Thoracic aorta (tissue), 2 donors: ENCODE results near the gene CIDEC. TPM values are rescaled to one million over a fixed set of nuclear protein-coding genes. Genes with fewer than 3 reads are reported as not detected.
A peak's percentile ranks its signal among the peaks of the same experiment; 100 is the strongest.
"Not testable (repeated sequence)": the region's sequence is repeated elsewhere in the genome, so short reads cannot be mapped to it uniquely, and the experiment has no call there.

ENCODE experiments used
- ATAC-seq: fragments of 150-250 bp; one replicate; pipeline ENCODE4 v1.8.0; 2017; ENCODE audit warnings: low read depth; ENCODE audit not compliant: insufficient number of reproducible peaks, low FRiP score
- DNase-seq: peaks from one replicate; pipeline ENCODE4 v3.0.0-alpha.2; 2020; ENCODE audit warnings: low spot score
- H3K27ac ChIP-seq, 2 donors: fragments of 200-600 bp; sonication (generic); 1 replicate in 1 of 2; 2 replicates in 1 of 2; pipeline ENCODE4 v1.5.1; 2016; ENCODE audit warnings: mild to moderate bottlenecking in 2 of 2, moderate library complexity in 2 of 2
- H3K27me3 ChIP-seq: fragments of 200-600 bp; sonication (generic); replicated peaks from 2 replicates; pipeline ENCODE4 v1.6.0; 2016; ENCODE audit warnings: mild to moderate bottlenecking; ENCODE audit not compliant: insufficient read depth
- H3K36me3 ChIP-seq: fragments of 200-600 bp; sonication (generic); one replicate; pipeline ENCODE4 v1.5.1; 2016
- H3K4me1 ChIP-seq, 2 donors: fragments of 200-600 bp; sonication (generic); 1 replicate in 1 of 2; 2 replicates in 1 of 2; pipeline versions ENCODE4 v1.5.1 to v1.6.0; 2016; ENCODE audit warnings: low read depth in 2 of 2, mild to moderate bottlenecking in 1 of 2; ENCODE audit not compliant: control insufficient read depth in 1 of 2
- H3K4me3 ChIP-seq: fragments of 200-600 bp; sonication (generic); 2 replicates; pipeline ENCODE4 v1.5.1; 2016; ENCODE audit warnings: mild to moderate bottlenecking
- H3K9me3 ChIP-seq: fragments of 200-600 bp; sonication (generic); 2 replicates; pipeline ENCODE4 v1.5.1; 2016
- CTCF ChIP-seq: fragments of 200-600 bp; sonication (generic); IDR thresholded peaks from one replicate; pipeline ENCODE4 v1.5.1; 2019; ENCODE audit warnings: antibody characterized with exemption
- total RNA-seq, 2 donors: library from RNA; depleted of rRNA; stranded (reverse); fragments of >200 nt; gene quantifications; one replicate each; pipeline versions ENCODE4 v1.1.0 to v1.2.3, GENCODE V29; 2016

CIDEC gene
- total RNA-seq, 2 donors from 2014 or later = 2.0 to 2.6 TPM

GRCh38 chr3:9901967-9902366, 21.9 kb upstream of the CIDEC start:
- H3K27me3 ChIP-seq = no peaks in the 10 kb centered on the region
- peak overlapping the region; percentile 67 for H3K4me3 ChIP-seq
- ATAC-seq = no peak
- no peaks in the 10 kb centered on the region for H3K36me3 ChIP-seq
- H3K4me1 ChIP-seq = peaks cover 5 to 38% of the 10 kb centered on the region in 2 donors
- DNase-seq = no peak
- no peaks in the 10 kb centered on the region for H3K9me3 ChIP-seq
- H3K27ac ChIP-seq = peak overlapping the region in 1 of 2 donors; percentile 76
- no peak for TF ChIP-seq CTCF

GRCh38 chr3:9900965-9901415, 20.9 kb upstream of the CIDEC start:
- not testable (repeated sequence) for H3K4me3 ChIP-seq, H3K27me3 ChIP-seq, H3K36me3 ChIP-seq

GRCh38 chr3:9899289-9899791, 19.3 kb upstream of the CIDEC start:
- Histone ChIP-seq H3K4me3 (no peak overlapping the region), H3K9me3 (no peaks in the 10 kb centered on the region), H3K4me1 (peaks cover 5 to 38% of the 10 kb centered on the region in 2 donors), H3K36me3 (no peaks in the 10 kb centered on the region), H3K27me3 (no peaks in the 10 kb centered on the region), H3K27ac (no peak overlapping the region)
- ATAC-seq (no peak), DNase-seq (no peak)
- no peak for TF ChIP-seq CTCF

More at GRCh38 chr3:9900965-9901415, 20.9 kb upstream of the CIDEC start:
- not testable (repeated sequence) for ATAC-seq, H3K27ac ChIP-seq, DNase-seq, H3K9me3 ChIP-seq
- peaks cover 5 to 38% of the 10 kb centered on the region in 2 donors for H3K4me1 ChIP-seq

- no peak overlapping the region for H3K4me3 ChIP-seq
- ATAC-seq (no peak), DNase-seq (no peak)
- H3K9me3 ChIP-seq = no peaks in the 10 kb centered on the region
- H3K27me3 ChIP-seq = no peaks in the 10 kb centered on the region
- no peak for TF ChIP-seq CTCF
- peak overlapping the region in 1 of 2 donors; percentile 23 for H3K27ac ChIP-seq
- peaks cover 5 to 41% of the 10 kb centered on the region in 2 donors for H3K4me1 ChIP-seq
- H3K36me3 ChIP-seq = no peaks in the 10 kb centered on the region
Measured at GRCh38 chr3:9898467-9899241, 18.6 kb upstream of the CIDEC start.

GRCh38 chr3:9897408-9898372, 17.6 kb upstream of the CIDEC start:
- Histone ChIP-seq H3K27ac (peak overlapping the region in 1 of 2 donors; percentile 23), H3K9me3 (no peaks in the 10 kb centered on the region), H3K36me3 (peaks cover 7% of the 10 kb centered on the region), H3K4me3 (no peak overlapping the region), H3K4me1 (peaks cover 5 to 32% of the 10 kb centered on the region in 2 donors), H3K27me3 (no peaks in the 10 kb centered on the region)
- ATAC-seq (no peak), DNase-seq (no peak)
- TF ChIP-seq CTCF = no peak

GRCh38 chr3:9896755-9897407, 16.8 kb upstream of the CIDEC start:
- not testable (repeated sequence) for ATAC-seq, H3K9me3 ChIP-seq, H3K4me3 ChIP-seq, H3K36me3 ChIP-seq, DNase-seq, H3K27ac ChIP-seq, H3K27me3 ChIP-seq
- peaks cover 5 to 24% of the 10 kb centered on the region in 2 donors for H3K4me1 ChIP-seq

GRCh38 chr3:9895715-9896114, 15.7 kb upstream of the CIDEC start:
- H3K4me1 ChIP-seq = peaks cover 13 to 33% of the 10 kb centered on the region in 2 donors
- H3K9me3 ChIP-seq, H3K36me3 ChIP-seq, H3K27ac ChIP-seq, ATAC-seq, H3K4me3 ChIP-seq, DNase-seq, H3K27me3 ChIP-seq: not testable (repeated sequence)
